SU-DHL-6 (cell line): Measurements from ENCODE around the gene KLKB1.

Source experiments
- CTCF ChIP-seq: fragments of 200-600 bp; sonication (generic); IDR thresholded peaks from one replicate; pipeline ENCODE4 v1.5.1; 2017; ENCODE audit warnings: antibody characterized with exemption, mild to moderate bottlenecking, low read length, moderate library complexity; ENCODE audit not compliant: insufficient read depth, poor library complexity, severe bottlenecking
- EZH2phosphoT487 ChIP-seq: fragments of 200-600 bp; sonication (generic), shearing (Covaris generic); conservative IDR thresholded peaks from 2 replicates; pipeline ENCODE4 v1.6.1; 2018; ENCODE audit warnings: mild to moderate bottlenecking, antibody characterized with exemption, low read length, moderate library complexity, mixed read lengths

GRCh38 chr4:186226521-186227189 lies 652 bp upstream of the KLKB1 start:
- no peak for TF ChIP-seq CTCF
- TF ChIP-seq EZH2phosphoT487 = no peak
